HCT116 (cell line): Measurements from ENCODE around the gene SETD2. TPM values are rescaled to one million over a fixed set of nuclear protein-coding genes. Genes with fewer than 3 reads are reported as not detected.

Source experiments
- ATAC-seq: fragments of 200-7000 bp; cut with Tn5 transposase; 2 replicates; pipeline ENCODE4 v1.9.1; 2020; ENCODE audit warnings: mild to moderate bottlenecking, moderate library complexity
- BruUV-seq: library from RNA; stranded (reverse); fragments of 400-500 nt; replicated peaks from 2 replicates; lab custom pipeline; 2021; lab: Mats Ljungman, UMichigan
- CTCF ChIA-PET: fragments of 300-600 bp; sonication (Branson Sonifier 250); formaldehyde crosslinking; loops from one replicate; lab custom pipeline; 2021; ENCODE audit warnings: antibody characterized with exemption; lab: Charles Lee
- POLR2A ChIA-PET: fragments of 300-600, 350-600 bp; sonication (Branson Sonifier 250); formaldehyde crosslinking; loops from one replicate; lab custom pipeline; 2021; ENCODE audit warnings: antibody characterized with exemption; lab: Charles Lee
- RAD21 ChIA-PET, 2 experiments: fragments of 300-600 bp; sonication (Branson Sonifier 250); formaldehyde crosslinking; loops; one replicate each; lab custom pipeline; 2023; ENCODE audit warnings: low total read pairs in 2 of 2; ENCODE audit not compliant: uncharacterized antibody in 2 of 2, unreplicated experiment in 2 of 2, low non-redundant PET in 1 of 2; lab: Charles Lee
- DNase-seq: peaks from one replicate; pipeline ENCODE4 v3.0.0-alpha.2; 2010; ENCODE audit warnings: low read depth, low spot score
- H2AFZ ChIP-seq: fragments of 200-600 bp; shearing (Covaris generic), sonication (generic); 2 replicates; pipeline ENCODE4 v1.6.1; 2017; ENCODE audit warnings: low read depth, mixed run types, mixed read lengths, antibody characterized with exemption, low read length; ENCODE audit not compliant: poor library complexity, severe bottlenecking
- H3K27ac ChIP-seq: 2 replicates; pipeline ENCODE4 v1.5.1; 2012; ENCODE audit warnings: low read depth, low read length
- H3K27me3 ChIP-seq: fragments of 200-600 bp; sonication (generic); 2 replicates; pipeline ENCODE4 v1.6.1; 2016; ENCODE audit warnings: mixed run types, low read length, mixed read lengths; ENCODE audit not compliant: insufficient read depth
- H3K36me3 ChIP-seq, 2 experiments: fragments of 200-500 bp in 1 of 2; fragments of 200-600 bp in 1 of 2; sonication (Bioruptor generic) in 1 of 2; sonication (generic) in 1 of 2; 2 replicates each; pipeline versions ENCODE4 v1.5.1 to v1.6.1; 2014 to 2016; ENCODE audit warnings: low read length in 2 of 2, inconsistent platforms in 1 of 2, mixed read lengths in 1 of 2, mixed run types in 1 of 2; ENCODE audit not compliant: insufficient read depth in 2 of 2, control insufficient read depth in 1 of 2
- H3K4me1 ChIP-seq, 2 experiments: fragments of 200-600 bp in 1 of 2; sonication (generic) in 1 of 2; 2 replicates each; pipeline versions ENCODE4 v1.5.1 to v1.6.1; 2012 to 2017; ENCODE audit warnings: low read length in 2 of 2, inconsistent platforms in 1 of 2, mild to moderate bottlenecking in 1 of 2, mixed read lengths in 1 of 2, mixed run types in 1 of 2, moderate library complexity in 1 of 2; ENCODE audit not compliant: insufficient read depth in 2 of 2, control insufficient read depth in 1 of 2
- H3K4me2 ChIP-seq: fragments of 200-600 bp; sonication (generic); 2 replicates; pipeline ENCODE4 v1.6.1; 2017; ENCODE audit warnings: mixed run types, low read length, mixed read lengths
- H3K4me3 ChIP-seq, 2 experiments: fragments of 200-600 bp in 1 of 2; sonication (generic) in 1 of 2; replicated peaks in 1 of 2; 2 replicates each; pipeline ENCODE4 v1.5.1; 2011 to 2016; ENCODE audit warnings: low read length in 2 of 2, control low read depth in 1 of 2, low read depth in 1 of 2, mild to moderate bottlenecking in 1 of 2, mixed read lengths in 1 of 2, mixed run types in 1 of 2
- H3K79me2 ChIP-seq: fragments of 200-600 bp; sonication (generic); 2 replicates; pipeline ENCODE4 v1.6.1; 2017; ENCODE audit warnings: mild to moderate bottlenecking, mixed run types, low read length, moderate library complexity, mixed read lengths; ENCODE audit not compliant: insufficient read depth
- H3K9ac ChIP-seq: fragments of 200-600 bp; sonication (generic); 2 replicates; pipeline ENCODE4 v1.6.1; 2016; ENCODE audit warnings: low read length, mixed read lengths
- H3K9me2 ChIP-seq: fragments of 200-600 bp; sonication (generic), shearing (Covaris generic); 2 replicates; pipeline ENCODE4 v1.6.1; 2017; ENCODE audit warnings: mixed run types, mild to moderate bottlenecking, moderate library complexity; ENCODE audit not compliant: insufficient read depth
- H3K9me3 ChIP-seq, 2 experiments: fragments of 200-500 bp in 1 of 2; fragments of 200-600 bp in 1 of 2; sonication (Bioruptor generic) in 1 of 2; sonication (generic) in 1 of 2; 2 replicates each; pipeline ENCODE4 v1.6.1; 2014 to 2017; ENCODE audit warnings: low read length in 2 of 2, mixed read lengths in 2 of 2, inconsistent platforms in 1 of 2, low read depth in 1 of 2, mild to moderate bottlenecking in 1 of 2, mixed run types in 1 of 2, moderate library complexity in 1 of 2; ENCODE audit not compliant: control insufficient read depth in 1 of 2, insufficient read depth in 1 of 2
- H4K20me1 ChIP-seq: fragments of 200-600 bp; sonication (generic), shearing (Covaris generic); 2 replicates; pipeline ENCODE4 v1.6.1; 2017; ENCODE audit warnings: mixed run types, mild to moderate bottlenecking, moderate library complexity; ENCODE audit not compliant: insufficient read depth
- ATF3 ChIP-seq: IDR thresholded peaks from 2 replicates; pipeline ENCODE4 v1.6.1; 2012
- CBX3 ChIP-seq: IDR thresholded peaks from 2 replicates; pipeline ENCODE4 v1.6.1; 2012; ENCODE audit warnings: low read depth
- CEBPB ChIP-seq: IDR thresholded peaks from 2 replicates; pipeline ENCODE4 v1.6.1; 2012; ENCODE audit warnings: low read depth
- EGR1 ChIP-seq: IDR thresholded peaks from 2 replicates; pipeline ENCODE4 v1.6.1; 2012; ENCODE audit warnings: low read depth
- ELF1 ChIP-seq: IDR thresholded peaks from 2 replicates; pipeline ENCODE4 v1.6.1; 2012; ENCODE audit warnings: low read depth, borderline replicate concordance
- EZH2phosphoT487 ChIP-seq: fragments of 200-600 bp; IDR thresholded peaks from 2 replicates; pipeline ENCODE4 v1.6.1; 2018; ENCODE audit warnings: antibody characterized with exemption, borderline replicate concordance
- JUND ChIP-seq: IDR thresholded peaks from 2 replicates; pipeline ENCODE4 v1.6.1; 2012
- POLR2AphosphoS5 ChIP-seq: IDR thresholded peaks from 2 replicates; pipeline ENCODE4 v1.6.1; 2011; ENCODE audit warnings: mild to moderate bottlenecking, low read depth, low read length, moderate library complexity
- RAD21 ChIP-seq: IDR thresholded peaks from 2 replicates; pipeline ENCODE4 v1.6.1; 2012; ENCODE audit warnings: low read depth, mild to moderate bottlenecking
- REST ChIP-seq: IDR thresholded peaks from 2 replicates; pipeline ENCODE4 v1.6.1; 2012; ENCODE audit warnings: low read depth
- SIN3A ChIP-seq: IDR thresholded peaks from 2 replicates; pipeline ENCODE4 v1.6.1; 2012; ENCODE audit warnings: low read depth
- TCF7L2 ChIP-seq: IDR thresholded peaks from 2 replicates; pipeline ENCODE4 v1.7.0; 2011; ENCODE audit warnings: borderline replicate concordance, inconsistent platforms; ENCODE audit not compliant: insufficient read depth, insufficient read length; ENCODE audit errors: extremely low read depth
- YY1 ChIP-seq: IDR thresholded peaks from 2 replicates; pipeline ENCODE4 v1.6.1; 2011; ENCODE audit warnings: low read length, low read depth, moderate library complexity, mild to moderate bottlenecking; ENCODE audit not compliant: insufficient replicate concordance; ENCODE audit errors: extremely low read depth
- ZFX ChIP-seq: fragments of 450-650 bp; IDR thresholded peaks from 2 replicates; pipeline ENCODE4 v1.6.1; 2017
- intact Hi-C: fragments of 100-400 bp; cut with micrococcal nuclease; formaldehyde crosslinking; loops from 2 replicates; pipeline ENCODE4 v1.10.0; 2022
- total RNA-seq: library from RNA; stranded (reverse); gene quantifications from one replicate; pipeline ENCODE4 v1.2.1, GENCODE V29; 2021; ENCODE audit not compliant: unreplicated experiment
- TF ChIP-seq, protein P1 (sequence below): IDR thresholded peaks from 2 replicates; pipeline ENCODE4 v1.6.1; 2012

Gene SETD2
- total RNA-seq, 1 experiment from 2014 or later = 33.0 TPM

- intact Hi-C loops = loop anchor here (10.0 kb wide), 1 partner anchor 282 kb away; no protein-coding TSS in a partner anchor
- Histone ChIP-seq H3K9me2 (no peaks in the 10 kb centered on the region), H3K4me3 (no peak overlapping the region), H4K20me1 (no peaks in the 10 kb centered on the region), H3K79me2 (0 out of 2 replicates have a peak, but pooled peaks cover 8% of the 10 kb centered on the region), H3K9ac (no peak overlapping the region), H3K4me1 (no peaks in the 10 kb centered on the region), H3K4me2 (no peak overlapping the region), H3K9me3 (no peaks in the 10 kb centered on the region), H3K36me3 (peaks cover 12 to 23% of the 10 kb centered on the region in 2 experiments; a peak in 3 of 4 replicates), H3K27ac (no peak overlapping the region), H3K27me3 (no peaks in the 10 kb centered on the region), H2AFZ (no peak overlapping the region)
- ChIA-PET CTCF (no interaction called here), POLR2A (no interaction called here), RAD21 (no interaction called here)
- DNase-seq = no peak
- no peak for ATAC-seq
- no TSS peak for BruUV-seq
- no peak for TF ChIP-seq REST
- no peak for TF ChIP-seq POLR2AphosphoS5
- TF ChIP-seq ELF1 = no peak
- no peak for TF ChIP-seq ATF3
- TF ChIP-seq CBX3 = no peak
- no peak for TF ChIP-seq TCF7L2
- TF ChIP-seq, protein P1, sequence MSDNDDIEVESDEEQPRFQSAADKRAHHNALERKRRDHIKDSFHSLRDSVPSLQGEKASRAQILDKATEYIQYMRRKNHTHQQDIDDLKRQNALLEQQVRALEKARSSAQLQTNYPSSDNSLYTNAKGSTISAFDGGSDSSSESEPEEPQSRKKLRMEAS = no peak
- TF ChIP-seq EGR1 = no peak
- TF ChIP-seq ZFX = no peak
- no peak for TF ChIP-seq JUND
- TF ChIP-seq EZH2phosphoT487 = no peak
- no peak for TF ChIP-seq YY1
- TF ChIP-seq RAD21 = no peak
- TF ChIP-seq SIN3A = no peak
- no peak for TF ChIP-seq CEBPB
Measured at GRCh38 chr3:47042231-47042791, 121.6 kb downstream of the SETD2 start.
